HG02885 (cell line): ENCODE results near the gene FOXP2.

Experiments
- ATAC-seq: cut with Tn5 transposase; IDR thresholded peaks from one replicate; pipeline ENCODE4 v1.9.1; 2021; ENCODE audit warnings: mild to moderate bottlenecking; ENCODE audit not compliant: unreplicated experiment, poor library complexity

FOXP2 gene

DNA sequence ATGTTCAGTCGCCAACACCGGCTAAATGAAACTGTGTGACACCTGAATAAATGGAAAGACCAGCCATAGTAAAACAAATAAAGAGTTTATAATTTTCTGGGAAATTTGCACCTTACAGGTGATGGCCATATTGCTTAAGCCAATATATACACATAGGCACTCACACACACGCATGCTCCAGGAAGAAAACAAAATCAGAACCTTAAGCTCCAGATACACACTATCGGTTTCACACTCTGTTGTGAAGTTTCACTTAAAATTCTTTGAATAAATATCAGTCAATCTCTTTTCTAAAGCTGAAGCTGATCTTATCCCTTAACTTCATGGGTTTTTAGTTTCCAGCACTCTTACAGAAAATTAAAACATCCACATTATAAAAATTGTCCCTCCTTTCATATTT is 280.6 kb downstream of the FOXP2 start:
- no peak for ATAC-seq

DNA sequence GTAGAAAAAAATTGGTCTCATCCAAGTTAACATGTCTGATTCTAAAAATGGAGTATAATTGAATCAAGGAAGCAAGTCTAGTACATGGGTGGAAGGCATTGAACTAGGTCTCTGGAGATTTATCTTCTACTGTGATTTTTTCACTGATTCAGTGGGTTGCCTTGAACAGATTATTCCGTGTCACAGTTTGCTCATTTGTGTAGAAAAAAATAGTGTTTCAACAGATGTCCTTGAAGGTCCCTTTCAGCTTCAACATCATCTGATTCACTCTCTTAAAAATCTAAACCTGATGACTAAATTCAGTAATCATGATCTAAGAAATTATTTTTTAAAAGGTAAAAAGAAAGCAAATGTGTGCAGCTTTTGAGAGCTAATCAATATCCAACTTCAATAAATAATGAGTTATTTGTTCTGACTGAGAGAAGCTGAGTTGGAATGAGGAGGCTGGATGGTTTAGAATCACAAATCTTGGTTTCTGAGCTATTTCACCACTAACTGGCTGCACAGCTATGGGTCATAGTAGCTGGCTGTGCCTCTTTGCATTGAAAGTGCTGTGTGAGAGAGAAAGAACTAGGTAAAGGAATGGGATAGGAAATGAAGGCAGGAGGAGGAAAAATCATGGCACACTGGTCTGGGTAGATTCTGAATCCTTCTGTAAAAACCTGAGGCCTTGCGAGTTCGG is 285.8 kb downstream of the FOXP2 start:
- ATAC-seq, result no peak

DNA sequence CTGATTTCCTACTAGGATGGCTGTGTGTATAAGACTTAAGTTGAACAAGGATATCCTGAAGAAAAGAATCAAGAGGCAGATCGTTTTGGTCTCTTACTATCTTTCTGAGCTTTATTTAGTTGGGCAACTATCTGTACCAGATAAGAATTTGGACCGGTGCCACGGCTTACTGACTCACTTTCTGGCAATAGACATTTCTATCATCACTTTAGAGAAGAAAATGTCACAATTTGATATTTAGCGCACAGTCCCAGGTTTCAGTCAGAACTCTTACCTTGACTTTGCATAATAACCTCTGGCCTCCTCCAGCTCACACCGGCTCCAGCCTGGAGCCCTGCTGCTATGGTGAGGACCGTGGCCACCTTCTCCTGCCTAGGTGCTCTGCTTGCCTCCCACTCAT is 289.1 kb downstream of the FOXP2 start:
- no peak for ATAC-seq

DNA sequence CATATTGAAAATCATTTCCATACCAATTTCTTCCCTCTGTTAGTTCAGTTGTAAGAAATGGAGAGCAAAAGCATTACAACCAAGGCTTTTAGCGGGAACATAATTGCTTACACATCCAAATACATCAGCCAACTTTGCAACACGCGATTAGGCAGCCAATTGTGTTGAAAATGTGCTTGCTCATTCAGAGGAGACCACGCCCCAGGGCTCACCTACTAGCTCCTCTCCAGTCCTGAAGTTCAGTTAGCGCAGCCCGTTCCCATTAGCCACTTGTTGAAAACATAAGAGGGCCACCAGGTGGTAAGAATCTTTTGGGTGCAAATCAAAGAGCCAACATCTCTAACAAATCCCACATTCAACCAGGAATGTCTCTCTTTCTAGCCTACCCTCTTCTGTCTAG is 294.0 kb downstream of the FOXP2 start:
- no peak for ATAC-seq

DNA sequence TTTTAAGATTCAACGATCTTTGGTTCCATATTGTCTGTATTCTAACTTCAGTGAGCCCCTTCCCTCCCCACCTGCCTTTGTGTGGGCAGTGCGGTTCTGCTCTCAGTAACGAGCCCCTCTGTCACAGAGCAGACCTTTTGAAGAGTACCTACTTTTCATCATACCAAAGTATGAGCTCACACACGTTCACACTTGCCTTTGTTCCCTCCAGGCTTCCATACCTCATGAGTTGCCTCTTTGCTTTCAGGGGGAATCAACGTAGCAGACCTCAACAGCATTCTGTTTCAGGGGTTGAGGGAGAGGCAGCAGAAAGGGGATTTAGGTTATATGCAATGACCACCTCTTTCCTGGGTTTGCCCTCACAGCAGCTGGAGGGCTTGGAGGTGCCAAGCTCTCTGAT is 295.9 kb downstream of the FOXP2 start:
- ATAC-seq, result no peak

DNA sequence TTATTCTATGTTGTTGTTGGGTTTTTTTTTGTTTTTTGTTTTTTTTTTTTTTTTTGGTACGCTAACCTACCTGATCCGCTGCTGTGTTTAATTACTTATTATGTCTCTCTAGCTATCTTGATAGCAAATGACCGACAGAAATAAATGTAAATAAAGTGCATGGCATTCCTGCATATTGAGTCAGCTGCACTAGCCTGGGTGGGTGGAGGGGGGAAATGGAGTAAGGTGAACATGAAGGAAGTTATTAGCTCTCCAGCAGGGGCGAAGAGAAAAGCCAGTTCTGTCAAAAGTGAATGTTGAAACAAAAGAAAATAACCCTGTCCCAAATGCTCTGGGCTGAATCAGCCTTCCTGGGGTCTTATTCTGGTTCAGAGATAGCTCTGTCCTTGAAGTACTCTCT is 296.6 kb downstream of the FOXP2 start:
- ATAC-seq, result no peak

DNA sequence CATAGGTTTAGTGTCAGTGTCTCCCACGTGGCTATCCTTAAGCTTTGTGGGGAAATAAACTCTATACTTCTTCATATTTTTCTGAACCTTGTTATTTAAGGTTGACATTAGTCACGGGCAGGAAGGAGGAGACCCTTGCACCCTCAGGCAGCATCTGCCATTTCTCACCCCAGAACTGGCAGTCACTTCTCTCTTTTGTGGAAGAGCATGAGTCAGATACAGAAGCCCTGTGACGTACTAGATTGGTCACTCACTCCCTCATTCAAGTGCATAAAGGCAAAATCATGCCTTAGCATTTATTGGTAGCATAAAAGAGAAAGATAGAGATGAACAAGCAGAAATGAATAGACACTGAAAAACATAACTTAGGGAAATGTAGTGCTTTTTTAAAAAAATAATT is 301.3 kb downstream of the FOXP2 start:
- ATAC-seq, result no peak

DNA sequence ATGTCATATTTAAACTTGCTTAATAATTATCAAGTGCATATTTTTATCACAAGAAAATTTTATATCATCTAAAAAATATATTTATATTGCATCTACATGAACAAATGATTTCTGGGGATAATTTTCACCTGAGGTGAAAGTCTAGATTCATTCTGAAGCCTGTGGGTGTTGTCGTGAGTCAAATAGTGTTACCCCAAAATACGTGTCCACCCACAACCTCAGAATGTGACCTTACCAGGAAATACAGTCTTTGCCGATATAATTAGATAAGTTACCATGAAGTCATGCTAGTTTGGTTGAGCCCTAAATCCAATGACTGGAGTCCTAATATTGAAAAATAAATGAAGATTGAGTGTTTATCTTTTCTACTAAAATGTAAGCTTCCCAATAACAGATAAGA is 304.2 kb downstream of the FOXP2 start:
- ATAC-seq, result peak; percentile 76

DNA sequence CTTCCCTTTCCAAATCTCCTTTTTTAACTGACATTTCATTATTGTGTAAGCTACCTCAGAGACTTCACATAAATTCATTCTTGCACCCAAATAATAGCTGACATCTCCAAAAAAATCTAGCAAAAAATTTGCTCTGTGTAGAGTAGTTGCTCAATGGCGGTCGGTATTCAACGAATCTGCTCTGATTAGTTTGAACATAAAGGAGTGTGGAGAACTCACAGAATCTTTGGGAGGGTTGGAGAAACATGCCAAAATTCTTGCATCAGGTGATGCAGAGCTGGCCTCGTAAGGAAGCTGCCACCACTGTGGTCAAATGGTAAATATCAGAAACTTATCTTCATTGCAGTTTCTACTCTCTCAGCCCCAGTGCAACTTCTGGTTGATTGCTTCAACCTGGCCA is 306.1 kb downstream of the FOXP2 start:
- ATAC-seq, result no peak

DNA sequence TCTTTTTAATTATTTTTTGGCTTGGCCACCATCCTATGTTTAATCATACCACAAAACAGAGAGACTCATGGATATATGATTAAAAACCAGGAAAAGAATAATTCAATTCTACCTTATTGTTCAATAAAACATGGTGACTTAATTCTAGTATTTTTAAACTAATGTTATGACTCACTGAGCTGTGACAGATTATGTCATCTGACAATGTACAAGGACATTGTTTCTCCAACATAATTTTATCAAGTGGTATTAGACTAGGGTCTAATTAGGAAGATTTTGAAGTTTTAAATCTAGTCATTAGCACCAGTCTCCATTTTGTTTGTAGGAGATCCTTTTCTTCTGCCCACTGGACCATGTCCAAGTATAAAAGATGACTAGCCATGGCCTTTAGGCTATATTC is 307.9 kb downstream of the FOXP2 start:
- no peak for ATAC-seq

DNA sequence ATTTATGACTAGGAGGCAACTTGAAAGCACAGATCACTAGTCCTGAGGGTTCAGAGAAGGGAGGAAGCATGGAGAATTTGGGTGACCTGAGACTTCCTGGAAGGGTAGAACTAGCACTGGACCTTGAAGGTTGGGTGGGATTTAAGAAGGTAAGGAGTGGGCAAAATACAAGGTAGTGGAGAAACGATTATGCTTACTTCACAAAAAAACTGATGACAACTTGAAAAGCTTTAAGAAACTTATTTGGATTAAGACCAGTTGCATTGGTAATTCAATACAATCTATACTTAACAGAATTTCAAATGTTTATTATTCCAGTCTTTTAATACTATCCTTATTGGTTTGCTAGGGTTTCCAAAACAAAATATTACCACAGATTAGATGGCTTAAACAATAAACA is 308.7 kb downstream of the FOXP2 start:
- ATAC-seq, result no peak

DNA sequence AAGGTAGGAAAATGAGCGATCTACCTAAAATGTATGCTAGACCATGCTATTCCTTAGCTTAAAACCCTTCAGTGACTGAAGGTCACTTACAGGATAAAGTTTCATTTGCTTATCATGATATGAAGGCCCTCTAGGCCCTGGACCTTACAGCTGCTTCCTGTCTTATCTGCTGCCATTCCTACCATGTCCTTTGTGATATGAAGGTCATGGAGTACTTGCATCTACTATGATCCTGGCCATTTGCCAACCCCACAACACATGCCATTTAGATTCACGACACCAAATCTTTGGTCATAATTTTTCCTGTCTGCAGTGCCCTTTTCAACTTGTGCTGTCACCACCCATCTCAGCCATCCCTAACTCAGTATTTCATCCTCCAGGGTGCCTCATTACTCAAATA is 325.5 kb downstream of the FOXP2 start:
- ATAC-seq, result no peak

DNA sequence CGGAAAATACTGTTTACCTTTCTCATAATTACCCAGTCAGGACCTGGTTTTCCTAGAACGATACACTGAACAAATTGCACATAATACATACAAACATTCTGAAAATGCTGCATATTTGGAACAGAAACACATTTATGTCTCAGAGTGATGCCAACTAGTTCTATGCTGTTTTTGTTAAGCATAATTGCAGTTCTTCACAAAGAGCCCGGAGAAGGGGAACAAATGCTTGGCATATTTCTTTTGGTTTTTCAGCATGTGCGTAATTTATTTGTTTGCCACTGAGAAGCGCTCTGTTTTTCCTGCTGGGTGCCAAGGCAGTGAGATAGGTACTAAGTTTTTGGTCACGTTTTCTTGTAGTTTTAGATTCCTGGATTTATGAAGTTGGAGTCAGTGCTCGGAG is 326.3 kb downstream of the FOXP2 start:
- ATAC-seq, result no peak

DNA sequence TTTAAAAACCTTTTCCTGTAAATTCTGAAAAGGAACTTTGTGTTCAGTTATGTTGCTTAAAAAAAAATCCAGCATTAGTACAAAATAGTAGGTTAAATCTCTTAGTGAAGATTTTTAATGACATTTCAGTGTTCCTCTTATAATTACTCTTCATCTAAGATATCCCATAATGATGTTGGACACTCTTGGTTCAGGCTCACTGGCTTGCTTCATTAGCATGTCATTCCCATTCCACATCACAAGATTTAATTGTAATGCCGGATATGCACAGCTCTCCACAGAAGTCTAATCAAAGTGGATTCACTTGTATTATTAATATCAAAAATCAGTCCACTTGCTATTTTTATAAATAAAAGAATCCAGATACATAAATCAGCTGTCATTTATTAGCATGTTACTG is 327.3 kb downstream of the FOXP2 start:
- no peak for ATAC-seq
